ENCODE measurements around the gene WIPI1. TPM values are rescaled to one million over a fixed set of nuclear protein-coding genes. Genes with fewer than 3 reads are reported as not detected.
"Not testable (repeated sequence)": the region's sequence is repeated elsewhere in the genome, so short reads cannot be mapped to it uniquely, and the experiment has no call there.

WIPI1 gene
- total RNA-seq, 1 donor from 2014 or later = 38.1 TPM

GRCh38 chr17:68378268-68379176, 78.8 kb downstream of the WIPI1 start:
- Histone ChIP-seq H3K36me3 (no peaks in the 10 kb centered on the region), H3K9me3 (no peaks in the 10 kb centered on the region), H3K27ac (peak overlapping the region; percentile 93), H3K4me3 (no peak overlapping the region), H3K4me1 (peaks cover 38% of the 10 kb centered on the region), H3K27me3 (no peaks in the 10 kb centered on the region)
- intact Hi-C loops (cut with DNase I) = no loop called here
- ATAC-seq = peak; percentile 94
- DNase-seq = peak; percentile 95
- TF ChIP-seq CTCF (IDR thresholded peaks at IDR 0.05) = no peak

GRCh38 chr17:68377771-68378267, 79.5 kb downstream of the WIPI1 start:
- ATAC-seq (no peak), DNase-seq (no peak)
- H3K4me1 ChIP-seq = peaks cover 33% of the 10 kb centered on the region
- H3K4me3 ChIP-seq = no peak overlapping the region
- TF ChIP-seq CTCF (IDR thresholded peaks at IDR 0.05) = no peak
- H3K27ac ChIP-seq = peak overlapping the region; percentile 93
- no peaks in the 10 kb centered on the region for H3K9me3 ChIP-seq
- no peaks in the 10 kb centered on the region for H3K27me3 ChIP-seq
- H3K36me3 ChIP-seq = no peaks in the 10 kb centered on the region
- intact Hi-C loops (cut with DNase I) = no loop called here

GRCh38 chr17:68376178-68376577, 81.1 kb downstream of the WIPI1 start:
- H3K4me3 ChIP-seq; DNase-seq; H3K27ac ChIP-seq; ATAC-seq; H3K36me3 ChIP-seq; intact Hi-C loops (cut with DNase I); H3K9me3 ChIP-seq; H3K27me3 ChIP-seq: not testable (repeated sequence)
- H3K4me1 ChIP-seq = peaks cover 33% of the 10 kb centered on the region

GRCh38 chr17:68375566-68375965, 81.7 kb downstream of the WIPI1 start:
- TF ChIP-seq CTCF (IDR thresholded peaks at IDR 0.05) = no peak
- Histone ChIP-seq H3K27me3 (no peaks in the 10 kb centered on the region), H3K4me3 (no peak overlapping the region), H3K4me1 (peaks cover 32% of the 10 kb centered on the region), H3K36me3 (no peaks in the 10 kb centered on the region), H3K27ac (no peak overlapping the region), H3K9me3 (no peaks in the 10 kb centered on the region)
- intact Hi-C loops (cut with DNase I) = no loop called here
- DNase-seq (no peak), ATAC-seq (no peak)

Small RNA genes within 50 kb of the gene (microRNA-seq; reads per million reads assigned to microRNA genes)
- not detected for gene MIR635 (ENCODE audit: borderline microRNAs expressed)

Other genes with a start within 250 kb of the WIPI1 start
- gene AMZ2, start 209.5 kb downstream of the WIPI1 start, total RNA-seq = 50.5 TPM
- 7.5 TPM for gene SLC16A6, start 166.4 kb downstream of the WIPI1 start, total RNA-seq
- 4.8 TPM for gene ARSG, start 166.0 kb downstream of the WIPI1 start, total RNA-seq
- 389 TPM for gene PRKAR1A, start 54.9 kb upstream of the WIPI1 start, total RNA-seq
- 43.3 TPM for gene FAM20A, start 143.9 kb upstream of the WIPI1 start, total RNA-seq

Data from upper lobe of right lung (tissue), 1 donor.